ENCODE results near the gene C3. TPM values are rescaled to one million over a fixed set of nuclear protein-coding genes. Genes with fewer than 3 reads are reported as not detected.
"Not testable (repeated sequence)": the region's sequence is repeated elsewhere in the genome, so short reads cannot be mapped to it uniquely, and the experiment has no call there.

Gene C3
- total RNA-seq, 1 experiment from 2014 or later: not detected

DNA sequence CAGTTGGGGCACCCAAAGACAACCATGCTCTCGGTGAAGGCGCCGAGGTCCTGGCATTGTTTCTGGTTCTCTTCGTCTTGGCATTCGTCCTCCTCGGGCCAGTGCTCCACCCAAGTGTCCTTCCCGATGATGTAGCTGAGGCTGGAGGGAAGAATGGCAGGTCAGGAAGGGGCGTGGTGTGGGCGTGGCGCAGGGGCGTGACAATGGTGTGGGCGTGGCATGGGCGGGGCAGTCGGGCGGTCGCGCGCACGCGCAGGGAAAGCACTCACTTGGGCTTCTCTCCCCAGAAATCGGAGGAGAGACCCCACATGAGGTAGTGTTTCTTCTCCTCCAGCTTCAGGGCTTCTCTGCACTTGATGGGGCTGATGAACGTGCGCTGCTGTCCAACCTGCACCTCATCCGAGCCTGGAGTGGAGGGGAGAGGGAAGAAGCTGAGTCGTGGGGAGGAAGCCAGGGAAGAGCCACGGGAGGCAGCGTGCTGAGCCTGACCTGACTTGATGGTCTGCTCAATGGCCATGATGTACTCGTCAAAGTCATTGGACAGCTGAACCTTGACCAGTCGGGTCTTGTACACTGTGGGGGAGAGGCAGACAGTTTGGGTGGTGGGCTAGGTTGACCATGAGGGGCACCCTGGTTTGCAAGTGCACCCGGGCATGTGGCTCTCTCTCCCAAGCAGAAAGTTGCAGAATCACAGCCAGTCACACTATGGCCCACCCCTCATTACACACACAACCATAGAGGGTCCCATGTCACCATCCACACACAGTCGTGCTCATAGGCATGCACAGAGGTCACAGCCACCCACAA, 42.4 kb downstream of the C3 start:
- H3K79me2 ChIP-seq (ENCODE audit: low read length): no peaks in the 10 kb centered on the region
- H3K4me3 ChIP-seq (ENCODE audit: low read length): no peak overlapping the region
- peaks cover 10% of the 10 kb centered on the region for H3K4me1 ChIP-seq (ENCODE audit: low read length)
- DNase-seq: no peak
- H3K9ac ChIP-seq (ENCODE audit: low read length): no peak overlapping the region
- H2AFZ ChIP-seq (ENCODE audit: low read length): no peak overlapping the region
- no peaks in the 10 kb centered on the region for H4K20me1 ChIP-seq (ENCODE audit: insufficient read depth, low read depth, low read length)
- H3K27me3 ChIP-seq (ENCODE audit: low read length): no peaks in the 10 kb centered on the region
- no peaks in the 10 kb centered on the region for H3K9me2 ChIP-seq (replicated peaks; ENCODE audit: insufficient read depth, low read length)
- no peak overlapping the region for H3K27ac ChIP-seq (ENCODE audit: low read length)
- H3K4me2 ChIP-seq (ENCODE audit: low read depth, low read length, poor library complexity, severe bottlenecking): no peak overlapping the region
- no peaks in the 10 kb centered on the region for H3K36me3 ChIP-seq (ENCODE audit: insufficient read depth, low read length)
- no peaks in the 10 kb centered on the region for H3K9me3 ChIP-seq (ENCODE audit: low read length)

DNA sequence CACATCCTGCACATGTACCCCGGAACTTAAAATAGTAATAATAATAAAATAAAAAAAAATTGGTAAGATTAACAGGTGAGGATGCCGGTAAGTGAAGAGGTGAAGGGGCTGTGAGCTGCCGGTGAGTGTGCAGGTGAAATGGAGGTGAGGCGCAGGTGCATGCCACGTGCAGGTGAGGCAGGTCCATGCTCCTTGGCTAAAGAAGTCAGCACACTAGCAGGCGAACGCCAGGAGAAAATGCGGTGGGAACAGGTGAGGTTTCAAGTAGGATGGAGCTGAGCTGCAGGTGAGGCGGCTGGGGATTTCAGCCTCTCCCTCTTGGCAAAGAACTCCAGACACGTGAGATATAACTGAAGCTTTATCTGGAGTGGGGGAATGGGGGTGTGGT, 43.0 kb downstream of the C3 start:
- DNase-seq: no peak
- H3K79me2 ChIP-seq (ENCODE audit: low read length): no peaks in the 10 kb centered on the region
- no peak overlapping the region for H2AFZ ChIP-seq (ENCODE audit: low read length)
- no peak overlapping the region for H3K27ac ChIP-seq (ENCODE audit: low read length)
- H3K36me3 ChIP-seq (ENCODE audit: insufficient read depth, low read length): no peaks in the 10 kb centered on the region
- no peak overlapping the region for H3K4me2 ChIP-seq (ENCODE audit: low read depth, low read length, poor library complexity, severe bottlenecking)
- H3K9me2 ChIP-seq (replicated peaks; ENCODE audit: insufficient read depth, low read length): no peaks in the 10 kb centered on the region
- H3K9me3 ChIP-seq (ENCODE audit: low read length): no peaks in the 10 kb centered on the region
- H3K9ac ChIP-seq (ENCODE audit: low read length): no peak overlapping the region
- H3K4me1 ChIP-seq (ENCODE audit: low read length): peaks cover 10% of the 10 kb centered on the region
- no peaks in the 10 kb centered on the region for H3K27me3 ChIP-seq (ENCODE audit: low read length)
- no peaks in the 10 kb centered on the region for H4K20me1 ChIP-seq (ENCODE audit: insufficient read depth, low read depth, low read length)
- H3K4me3 ChIP-seq (ENCODE audit: low read length): no peak overlapping the region

DNA sequence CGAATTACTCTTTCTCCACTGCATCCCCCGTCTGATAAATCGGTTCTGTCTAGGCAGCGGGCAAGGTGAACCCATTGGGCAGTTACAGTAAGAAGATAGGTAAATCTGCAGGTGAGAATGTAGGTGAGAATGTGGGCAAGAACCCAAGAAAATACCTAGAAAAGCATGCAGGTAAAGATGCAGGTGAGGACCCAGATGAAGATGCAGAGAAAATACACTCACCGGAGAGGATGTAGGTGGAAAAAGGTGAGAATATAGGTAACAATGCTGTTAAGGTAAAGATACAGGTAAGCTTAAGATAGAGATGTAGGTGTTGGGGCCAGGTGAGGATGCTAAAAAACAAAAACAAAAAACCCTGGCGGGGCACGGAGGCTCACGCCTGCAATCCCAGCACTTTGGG, 44.2 kb downstream of the C3 start:
- H4K20me1 ChIP-seq (ENCODE audit: insufficient read depth, low read depth, low read length): no peaks in the 10 kb centered on the region

DNA sequence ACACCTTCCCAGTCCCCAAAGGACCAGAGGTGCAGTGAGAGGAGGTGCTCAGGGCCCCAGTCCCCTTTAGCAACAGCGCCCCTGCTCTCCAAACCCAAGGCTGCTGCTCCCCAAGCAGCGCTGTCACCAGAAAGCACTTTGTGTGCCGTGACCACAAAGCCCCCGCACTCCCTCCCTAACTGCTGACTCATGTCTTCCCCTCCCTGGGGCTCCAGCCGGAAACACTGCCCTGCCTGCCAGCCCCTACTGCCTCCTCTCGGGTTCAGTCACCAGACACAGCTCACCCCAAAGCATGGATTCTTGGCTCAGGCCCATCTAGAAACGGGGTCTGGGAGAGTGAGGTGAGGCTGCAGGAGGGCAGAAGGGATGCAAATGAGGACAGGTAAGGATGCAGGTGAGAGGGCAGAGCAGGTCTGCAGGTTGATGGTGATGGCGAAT, 45.6 kb downstream of the C3 start:
- Histone ChIP-seq H2AFZ (ENCODE audit: low read length) (peak overlapping the region; percentile 63; the same call in 1 of the 2 replicates), H3K4me1 (ENCODE audit: low read length) (peaks cover 18% of the 10 kb centered on the region), H3K4me2 (ENCODE audit: low read depth, low read length, poor library complexity, severe bottlenecking) (peak overlapping the region; percentile 45)

More for the DNA sequence above, 44.2 kb downstream of the C3 start:
- no peaks in the 10 kb centered on the region for H3K9me2 ChIP-seq (replicated peaks; ENCODE audit: insufficient read depth, low read length)
- no peaks in the 10 kb centered on the region for H3K79me2 ChIP-seq (ENCODE audit: low read length)
- H3K27ac ChIP-seq (ENCODE audit: low read length): no peak overlapping the region
- H2AFZ ChIP-seq (ENCODE audit: low read length): no peak overlapping the region
- H3K4me3 ChIP-seq (ENCODE audit: low read length): no peak overlapping the region
- no peaks in the 10 kb centered on the region for H3K9me3 ChIP-seq (ENCODE audit: low read length)
- H3K4me2 ChIP-seq (ENCODE audit: low read depth, low read length, poor library complexity, severe bottlenecking): no peak overlapping the region
- no peaks in the 10 kb centered on the region for H3K36me3 ChIP-seq (ENCODE audit: insufficient read depth, low read length)
- H3K27me3 ChIP-seq (ENCODE audit: low read length): no peaks in the 10 kb centered on the region
- H3K9ac ChIP-seq (ENCODE audit: low read length): no peak overlapping the region
- DNase-seq: no peak
- H3K4me1 ChIP-seq (ENCODE audit: low read length): peaks cover 10% of the 10 kb centered on the region

DNA sequence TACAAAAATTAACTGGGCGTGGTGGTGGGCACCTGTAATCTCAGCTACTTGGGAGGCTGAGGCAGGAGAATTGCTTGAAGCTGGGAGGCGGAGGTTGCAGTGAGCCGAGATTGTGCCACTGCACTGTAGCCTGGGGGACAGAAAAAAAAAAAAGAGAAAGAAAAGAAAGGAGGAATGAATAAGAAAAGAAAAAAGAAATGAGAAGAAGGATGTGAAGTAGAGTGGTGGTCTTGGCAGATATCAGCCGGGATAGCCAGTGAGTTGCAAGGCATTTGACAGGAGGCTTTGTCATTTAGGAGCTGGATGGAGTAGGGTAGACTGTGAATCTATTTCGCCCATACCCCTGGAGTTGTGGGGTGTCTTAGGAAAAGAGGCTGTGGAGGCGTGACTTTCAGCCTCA, 46.0 kb downstream of the C3 start:
- Histone ChIP-seq H3K9ac (ENCODE audit: low read length) (peak overlapping the region; percentile 44), H3K4me2 (ENCODE audit: low read depth, low read length, poor library complexity, severe bottlenecking) (peak overlapping the region; percentile 45), H3K4me1 (ENCODE audit: low read length) (peaks cover 20% of the 10 kb centered on the region)
- H3K36me3 ChIP-seq (ENCODE audit: insufficient read depth, low read length); H3K9me3 ChIP-seq (ENCODE audit: low read length); H3K27me3 ChIP-seq (ENCODE audit: low read length); H2AFZ ChIP-seq (ENCODE audit: low read length); DNase-seq; H3K4me3 ChIP-seq (ENCODE audit: low read length); H4K20me1 ChIP-seq (ENCODE audit: insufficient read depth, low read depth, low read length); H3K79me2 ChIP-seq (ENCODE audit: low read length); H3K9me2 ChIP-seq (replicated peaks; ENCODE audit: insufficient read depth, low read length); H3K27ac ChIP-seq (ENCODE audit: low read length): not testable (repeated sequence)

More for the DNA sequence above, 45.6 kb downstream of the C3 start:
- H3K27me3 ChIP-seq (ENCODE audit: low read length): no peaks in the 10 kb centered on the region
- H3K9me2 ChIP-seq (replicated peaks; ENCODE audit: insufficient read depth, low read length): no peaks in the 10 kb centered on the region
- H3K4me3 ChIP-seq (ENCODE audit: low read length): no peak overlapping the region
- peak; percentile 78 for DNase-seq
- H3K9me3 ChIP-seq (ENCODE audit: low read length): no peaks in the 10 kb centered on the region
- no peaks in the 10 kb centered on the region for H3K79me2 ChIP-seq (ENCODE audit: low read length)
- H3K27ac ChIP-seq (ENCODE audit: low read length): no peak overlapping the region
- H3K9ac ChIP-seq (ENCODE audit: low read length): peak overlapping the region; percentile 44
- H3K36me3 ChIP-seq (ENCODE audit: insufficient read depth, low read length): no peaks in the 10 kb centered on the region
- no peaks in the 10 kb centered on the region for H4K20me1 ChIP-seq (ENCODE audit: insufficient read depth, low read depth, low read length)

DNA sequence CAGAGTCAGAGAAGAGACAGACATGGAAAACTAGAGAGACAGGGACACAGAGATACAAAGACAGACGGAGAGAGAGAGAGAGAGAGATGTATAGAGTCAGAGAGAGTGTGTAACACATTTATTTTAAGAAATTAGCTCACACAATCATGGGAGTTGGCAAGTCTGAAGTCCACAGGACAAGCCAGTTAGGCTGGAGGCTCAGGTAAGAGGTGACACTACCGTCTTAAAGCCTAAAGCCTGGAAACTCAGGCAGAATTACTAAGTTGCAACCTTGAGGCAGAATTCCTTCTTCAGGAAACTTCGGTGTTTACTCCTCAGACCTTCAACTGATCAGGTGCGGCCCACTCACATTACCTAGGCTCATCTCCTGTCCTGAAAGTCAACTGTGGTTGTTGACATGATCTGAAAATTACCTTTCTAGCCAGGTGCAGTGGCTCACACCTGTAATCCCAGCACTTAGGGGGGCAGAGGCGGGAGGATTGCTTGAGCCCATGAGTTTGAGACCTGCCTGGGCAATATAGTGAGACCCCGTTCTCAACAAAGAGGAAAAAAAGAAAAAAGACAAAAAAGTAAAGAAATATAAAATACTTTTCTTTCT, 47.7 kb downstream of the C3 start:
- Histone ChIP-seq H3K27ac (ENCODE audit: low read length) (no peak overlapping the region), H3K9me3 (ENCODE audit: low read length) (no peaks in the 10 kb centered on the region), H3K4me3 (ENCODE audit: low read length) (no peak overlapping the region), H3K27me3 (ENCODE audit: low read length) (no peaks in the 10 kb centered on the region), H3K4me1 (ENCODE audit: low read length) (peaks cover 20% of the 10 kb centered on the region), H3K4me2 (ENCODE audit: low read depth, low read length, poor library complexity, severe bottlenecking) (no peak overlapping the region), H3K9me2 (replicated peaks; ENCODE audit: insufficient read depth, low read length) (no peaks in the 10 kb centered on the region), H3K36me3 (ENCODE audit: insufficient read depth, low read length) (no peaks in the 10 kb centered on the region), H3K9ac (ENCODE audit: low read length) (no peak overlapping the region), H4K20me1 (ENCODE audit: insufficient read depth, low read depth, low read length) (no peaks in the 10 kb centered on the region), H3K79me2 (ENCODE audit: low read length) (no peaks in the 10 kb centered on the region), H2AFZ (ENCODE audit: low read length) (no peak overlapping the region)
- DNase-seq: no peak

DNA sequence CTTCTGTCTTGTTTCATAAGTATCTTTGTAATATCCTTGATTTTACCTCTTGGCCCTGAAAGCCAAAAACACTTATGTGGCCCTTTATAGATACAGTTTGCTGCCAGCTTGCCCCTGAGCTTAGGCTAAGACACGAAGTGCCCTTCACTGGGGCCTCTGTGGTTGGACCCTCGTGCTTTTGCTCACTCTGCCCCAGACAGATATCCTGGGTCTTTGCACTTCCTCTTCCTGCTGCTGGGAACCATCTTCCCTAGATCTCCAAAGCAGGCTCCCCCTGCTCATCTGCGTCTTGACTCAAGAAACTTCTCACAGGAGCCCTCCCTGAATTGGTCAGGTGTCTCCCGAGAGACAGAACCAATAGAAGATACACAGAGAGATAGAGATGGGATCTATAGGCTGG, 48.5 kb downstream of the C3 start:
- no peaks in the 10 kb centered on the region for H3K36me3 ChIP-seq (ENCODE audit: insufficient read depth, low read length)
- no peak overlapping the region for H3K4me3 ChIP-seq (ENCODE audit: low read length)
- H3K27me3 ChIP-seq (ENCODE audit: low read length): no peaks in the 10 kb centered on the region
- DNase-seq: no peak
- no peaks in the 10 kb centered on the region for H3K9me2 ChIP-seq (replicated peaks; ENCODE audit: insufficient read depth, low read length)
- H4K20me1 ChIP-seq (ENCODE audit: insufficient read depth, low read depth, low read length): no peaks in the 10 kb centered on the region
- H2AFZ ChIP-seq (ENCODE audit: low read length): no peak overlapping the region
- no peaks in the 10 kb centered on the region for H3K79me2 ChIP-seq (ENCODE audit: low read length)
- H3K27ac ChIP-seq (ENCODE audit: low read length): no peak overlapping the region
- no peak overlapping the region for H3K9ac ChIP-seq (ENCODE audit: low read length)
- no peaks in the 10 kb centered on the region for H3K9me3 ChIP-seq (ENCODE audit: low read length)
- no peak overlapping the region for H3K4me2 ChIP-seq (ENCODE audit: low read depth, low read length, poor library complexity, severe bottlenecking)
- peaks cover 20% of the 10 kb centered on the region for H3K4me1 ChIP-seq (ENCODE audit: low read length)

DNA sequence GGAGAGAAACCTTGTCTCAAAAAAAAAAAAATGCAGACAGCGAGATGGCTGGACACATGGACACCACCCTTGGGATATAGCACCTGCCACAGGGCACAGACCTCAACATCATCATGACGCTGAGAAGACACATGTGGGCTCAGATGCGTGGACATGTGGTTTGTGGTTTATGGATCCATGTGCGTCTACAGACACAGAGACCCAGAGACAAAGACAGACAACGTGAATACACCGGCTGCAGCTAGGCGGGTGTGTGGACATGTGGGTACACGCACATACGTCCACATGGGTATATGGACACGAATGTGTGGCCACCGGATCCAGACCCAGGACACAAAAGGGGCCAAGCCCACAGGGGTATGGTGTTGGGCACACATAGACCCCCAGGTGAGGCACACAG, 51.8 kb downstream of the C3 start:
- H3K9me2 ChIP-seq (replicated peaks; ENCODE audit: insufficient read depth, low read length): no peaks in the 10 kb centered on the region
- H3K4me2 ChIP-seq (ENCODE audit: low read depth, low read length, poor library complexity, severe bottlenecking): no peak overlapping the region
- H3K4me1 ChIP-seq (ENCODE audit: low read length): peaks cover 10% of the 10 kb centered on the region
- DNase-seq: no peak
- no peaks in the 10 kb centered on the region for H4K20me1 ChIP-seq (ENCODE audit: insufficient read depth, low read depth, low read length)
- no peak overlapping the region for H2AFZ ChIP-seq (ENCODE audit: low read length)
- no peaks in the 10 kb centered on the region for H3K79me2 ChIP-seq (ENCODE audit: low read length)
- no peak overlapping the region for H3K9ac ChIP-seq (ENCODE audit: low read length)
- H3K9me3 ChIP-seq (ENCODE audit: low read length): no peaks in the 10 kb centered on the region
- H3K27me3 ChIP-seq (ENCODE audit: low read length): no peaks in the 10 kb centered on the region
- no peak overlapping the region for H3K27ac ChIP-seq (ENCODE audit: low read length)
- H3K36me3 ChIP-seq (ENCODE audit: insufficient read depth, low read length): no peaks in the 10 kb centered on the region
- no peak overlapping the region for H3K4me3 ChIP-seq (ENCODE audit: low read length)

Data from Karpas-422 (cell line).